Measurements from ENCODE around the gene MZB1.
"Not testable (repeated sequence)": the region's sequence is repeated elsewhere in the genome, so short reads cannot be mapped to it uniquely, and the experiment has no call there.

The MZB1 gene

GRCh38 chr5:139394123-139394653 lies 4.5 kb upstream of the MZB1 start:
- no peak overlapping the region for H3K4me3 ChIP-seq (ENCODE audit: low read length)

GRCh38 chr5:139393497-139394122 lies 3.9 kb upstream of the MZB1 start:
- H3K4me3 ChIP-seq (ENCODE audit: low read length) = peak overlapping the region; percentile 99
- DNase-seq (ENCODE audit: low read depth, low spot score) = no peak

More at GRCh38 chr5:139394123-139394653, 4.5 kb upstream of the MZB1 start:
- no peak for DNase-seq (ENCODE audit: low read depth, low spot score)

GRCh38 chr5:139392678-139393496 lies 3.2 kb upstream of the MZB1 start:
- peak; percentile 78 for DNase-seq (ENCODE audit: low read depth, low spot score)
- peak overlapping the region; percentile 99 for H3K4me3 ChIP-seq (ENCODE audit: low read length)

GRCh38 chr5:139392324-139392677 lies 2.6 kb upstream of the MZB1 start:
- peak overlapping the region; percentile 99 for H3K4me3 ChIP-seq (ENCODE audit: low read length)
- no peak for DNase-seq (ENCODE audit: low read depth, low spot score)

- peak; percentile 62 for DNase-seq (ENCODE audit: low read depth, low spot score)
- peak overlapping the region; percentile 99 for H3K4me3 ChIP-seq (ENCODE audit: low read length)
Observed at GRCh38 chr5:139391570-139392323, 2.0 kb upstream of the MZB1 start.

GRCh38 chr5:139390639-139391569 lies 1.2 kb upstream of the MZB1 start:
- no peak for DNase-seq (ENCODE audit: low read depth, low spot score)
- peak overlapping the region; percentile 99 for H3K4me3 ChIP-seq (ENCODE audit: low read length)

GRCh38 chr5:139388198-139388821 lies 1.4 kb downstream of the MZB1 start:
- H3K4me3 ChIP-seq (ENCODE audit: low read length) = peak overlapping the region; percentile 99
- DNase-seq (ENCODE audit: low read depth, low spot score) = peak; percentile 94

GRCh38 chr5:139387611-139388197 lies 2.0 kb downstream of the MZB1 start:
- H3K4me3 ChIP-seq (ENCODE audit: low read length) = peak overlapping the region; percentile 99
- no peak for DNase-seq (ENCODE audit: low read depth, low spot score)

- not testable (repeated sequence) for DNase-seq (ENCODE audit: low read depth, low spot score)
- peak overlapping the region; percentile 8; the same call in 1 of the 2 replicates for H3K4me3 ChIP-seq (ENCODE audit: low read length)
Observed at GRCh38 chr5:139386956-139387355, 2.8 kb downstream of the MZB1 start.

GRCh38 chr5:139386050-139386438 lies 3.7 kb downstream of the MZB1 start:
- H3K4me3 ChIP-seq (ENCODE audit: low read length) = no peak overlapping the region

GRCh38 chr5:139385061-139386049 lies 4.4 kb downstream of the MZB1 start:
- H3K4me3 ChIP-seq (ENCODE audit: low read length) = peak overlapping the region; percentile 37
- DNase-seq (ENCODE audit: low read depth, low spot score) = no peak

More at GRCh38 chr5:139386050-139386438, 3.7 kb downstream of the MZB1 start:
- no peak for DNase-seq (ENCODE audit: low read depth, low spot score)

- no peak for DNase-seq (ENCODE audit: low read depth, low spot score)
- peak overlapping the region; percentile 37; the same call in 1 of the 2 replicates for H3K4me3 ChIP-seq (ENCODE audit: low read length)
Observed at GRCh38 chr5:139384591-139385051, 5.1 kb downstream of the MZB1 start.

GRCh38 chr5:139383993-139384590 lies 5.6 kb downstream of the MZB1 start:
- DNase-seq (ENCODE audit: low read depth, low spot score) = no peak
- H3K4me3 ChIP-seq (ENCODE audit: low read length) = no peak overlapping the region

GRCh38 chr5:139383275-139383992 lies 6.3 kb downstream of the MZB1 start, which contains the start of gene SLC23A1:
Gene SLC23A1 (minus strand): TSS chr5:139383297. CDS start chr5:139383253, 44 bp downstream.
- DNase-seq (ENCODE audit: low read depth, low spot score) = no peak
- no peak within 1 kb of the TSS for H3K4me3 ChIP-seq (ENCODE audit: low read length)

GRCh38 chr5:139382807-139383206 lies 6.9 kb downstream of the MZB1 start:
- no peak for DNase-seq (ENCODE audit: low read depth, low spot score)
- H3K4me3 ChIP-seq (ENCODE audit: low read length) = no peak overlapping the region

Measured in Jurkat, Clone E6-1 (cell line).